ENCODE measurements around the gene BCKDK.

GRCh38 chr16:31073970-31074813 is 34.0 kb upstream of the BCKDK start, which contains the start of the genes ZNF646 and ZNF668:
- TF ChIP-seq CTCF (IDR thresholded peaks at IDR 0.05; ENCODE audit: extremely low read depth in 1 of 2, insufficient read depth in 1 of 2, low read depth in 1 of 2, low read length in 2 of 2) (no peak), EZH2 (IDR thresholded peaks at IDR 0.05; ENCODE audit: borderline replicate concordance, low read depth, low read length, severe bottlenecking) (no peak), MAX (IDR thresholded peaks at IDR 0.05; ENCODE audit: insufficient read depth, insufficient read length) (no peak), GATA2 (IDR thresholded peaks at IDR 0.05; ENCODE audit: insufficient read depth, insufficient read length, low read depth, low read length) (no peak), POLR2A (IDR thresholded peaks at IDR 0.05; ENCODE audit: low read depth, low read length) (peak; percentile 84), POLR2AphosphoS5 (IDR thresholded peaks at IDR 0.05; ENCODE audit: insufficient read depth, low read depth, low read length) (peak; percentile 93), FOS (IDR thresholded peaks at IDR 0.05; ENCODE audit: borderline replicate concordance, insufficient read depth, low read length) (no peak), JUN (IDR thresholded peaks at IDR 0.05; ENCODE audit: borderline replicate concordance, insufficient read depth, insufficient read length, low read depth) (no peak), MYC (IDR thresholded peaks at IDR 0.05; ENCODE audit: low read depth, low read length) (peak; percentile 70)

Measured in endothelial cell of umbilical vein (primary cell).